ENCODE results near the gene IL12RB1.

Gene IL12RB1

DNA sequence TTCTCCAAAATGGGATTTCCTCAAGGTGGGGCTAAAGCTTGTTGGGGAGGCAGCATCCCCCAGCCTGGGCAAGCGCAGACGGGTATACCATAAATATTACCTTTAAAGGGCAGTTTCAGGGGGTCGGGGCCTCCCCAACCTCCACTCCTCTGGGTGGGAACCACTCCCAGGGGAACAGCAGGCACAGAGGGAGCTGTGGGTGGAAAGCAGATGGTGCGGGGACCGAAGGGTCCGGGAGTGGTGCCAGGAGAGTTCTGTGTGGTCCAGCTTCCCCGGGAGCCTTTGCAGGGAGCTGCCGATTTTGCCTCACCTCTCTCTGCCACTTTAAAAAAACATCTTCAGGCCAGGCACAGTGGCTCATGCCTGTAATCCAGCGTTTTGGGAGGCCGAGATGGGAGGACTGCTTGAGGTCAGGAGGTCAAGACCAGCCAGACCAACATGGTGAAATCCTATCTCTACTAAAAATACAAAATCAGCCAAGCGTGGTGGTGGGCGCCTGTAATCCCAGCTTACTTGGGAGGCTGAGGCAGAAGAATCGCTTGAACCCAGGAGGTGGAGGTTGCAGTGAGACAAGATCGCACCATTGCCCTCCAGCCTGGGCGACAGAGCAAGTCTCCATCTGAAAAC is 16.3 kb upstream of the IL12RB1 start:
- no peak for DNase-seq (ENCODE audit: low read depth)
- no peak overlapping the region for H3K4me3 ChIP-seq (ENCODE audit: low read depth, low read length)
- TF ChIP-seq, protein P1, sequence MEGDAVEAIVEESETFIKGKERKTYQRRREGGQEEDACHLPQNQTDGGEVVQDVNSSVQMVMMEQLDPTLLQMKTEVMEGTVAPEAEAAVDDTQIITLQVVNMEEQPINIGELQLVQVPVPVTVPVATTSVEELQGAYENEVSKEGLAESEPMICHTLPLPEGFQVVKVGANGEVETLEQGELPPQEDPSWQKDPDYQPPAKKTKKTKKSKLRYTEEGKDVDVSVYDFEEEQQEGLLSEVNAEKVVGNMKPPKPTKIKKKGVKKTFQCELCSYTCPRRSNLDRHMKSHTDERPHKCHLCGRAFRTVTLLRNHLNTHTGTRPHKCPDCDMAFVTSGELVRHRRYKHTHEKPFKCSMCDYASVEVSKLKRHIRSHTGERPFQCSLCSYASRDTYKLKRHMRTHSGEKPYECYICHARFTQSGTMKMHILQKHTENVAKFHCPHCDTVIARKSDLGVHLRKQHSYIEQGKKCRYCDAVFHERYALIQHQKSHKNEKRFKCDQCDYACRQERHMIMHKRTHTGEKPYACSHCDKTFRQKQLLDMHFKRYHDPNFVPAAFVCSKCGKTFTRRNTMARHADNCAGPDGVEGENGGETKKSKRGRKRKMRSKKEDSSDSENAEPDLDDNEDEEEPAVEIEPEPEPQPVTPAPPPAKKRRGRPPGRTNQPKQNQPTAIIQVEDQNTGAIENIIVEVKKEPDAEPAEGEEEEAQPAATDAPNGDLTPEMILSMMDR (IDR thresholded peaks at IDR 0.05; ENCODE audit: low read depth, low read length): no peak
- TF ChIP-seq, protein P2, sequence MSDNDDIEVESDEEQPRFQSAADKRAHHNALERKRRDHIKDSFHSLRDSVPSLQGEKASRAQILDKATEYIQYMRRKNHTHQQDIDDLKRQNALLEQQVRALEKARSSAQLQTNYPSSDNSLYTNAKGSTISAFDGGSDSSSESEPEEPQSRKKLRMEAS (IDR thresholded peaks at IDR 0.05; ENCODE audit: low read depth, low read length): no peak
- TF ChIP-seq POLR2A (IDR thresholded peaks at IDR 0.05; ENCODE audit: extremely low read depth, insufficient read length): no peak

DNA sequence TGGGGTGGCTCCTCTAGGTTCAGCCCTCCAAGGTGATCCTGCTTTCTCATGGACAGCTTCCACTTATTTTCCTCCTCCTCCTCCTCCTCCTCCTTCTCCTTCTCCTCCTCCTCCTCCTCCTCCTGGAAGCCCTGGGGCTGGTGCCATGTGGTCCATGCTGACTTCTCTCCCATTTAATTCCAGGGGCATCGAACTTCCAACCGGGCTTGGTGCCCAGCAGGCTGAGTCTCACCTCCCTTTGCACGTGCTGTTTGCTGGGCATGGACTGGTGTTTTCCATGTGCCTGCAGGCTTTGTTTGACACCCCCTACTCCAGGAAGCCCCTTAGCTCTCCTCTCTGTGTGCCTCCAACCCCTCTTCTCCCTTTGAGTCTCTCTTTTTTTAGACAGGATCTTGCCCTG is 14.5 kb upstream of the IL12RB1 start:
- H3K4me3 ChIP-seq (ENCODE audit: low read depth, low read length): no peak overlapping the region
- DNase-seq (ENCODE audit: low read depth): no peak
- TF ChIP-seq, protein P1 (IDR thresholded peaks at IDR 0.05; ENCODE audit: low read depth, low read length): no peak
- TF ChIP-seq, protein P2 (IDR thresholded peaks at IDR 0.05; ENCODE audit: low read depth, low read length): no peak
- no peak for TF ChIP-seq MYC (IDR thresholded peaks at IDR 0.05; ENCODE audit: low read depth, low read length)
- no peak for TF ChIP-seq POLR2A (IDR thresholded peaks at IDR 0.05; ENCODE audit: extremely low read depth, insufficient read length)

DNA sequence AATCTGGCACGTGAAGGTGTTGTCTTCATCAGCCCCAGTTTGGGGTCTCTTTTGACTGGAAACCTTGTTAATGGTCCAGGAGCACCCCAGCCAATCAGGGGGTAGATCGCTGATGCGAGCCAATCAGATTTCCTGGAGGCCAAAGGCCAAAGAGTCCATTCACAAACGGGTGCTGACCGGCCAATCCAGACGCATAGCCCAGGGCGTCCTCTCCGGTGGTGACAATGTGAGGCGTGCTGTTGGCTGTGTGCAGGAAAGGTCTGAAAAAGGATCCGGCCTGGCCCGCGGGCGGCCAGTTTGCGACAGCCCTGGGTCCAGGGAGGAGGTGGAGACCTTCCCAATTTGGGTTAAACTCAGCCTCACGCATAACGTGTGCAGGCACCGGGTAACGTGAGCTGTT is 14.0 kb upstream of the IL12RB1 start:
- TF ChIP-seq, protein P2 (IDR thresholded peaks at IDR 0.05; ENCODE audit: low read depth, low read length): no peak
- TF ChIP-seq POLR2A (IDR thresholded peaks at IDR 0.05; ENCODE audit: extremely low read depth, insufficient read length): no peak
- TF ChIP-seq MYC (IDR thresholded peaks at IDR 0.05; ENCODE audit: low read depth, low read length): no peak
- TF ChIP-seq, protein P1 (IDR thresholded peaks at IDR 0.05; ENCODE audit: low read depth, low read length): no peak
- no peak overlapping the region for H3K4me3 ChIP-seq (ENCODE audit: low read depth, low read length)
- no peak for DNase-seq (ENCODE audit: low read depth)

DNA sequence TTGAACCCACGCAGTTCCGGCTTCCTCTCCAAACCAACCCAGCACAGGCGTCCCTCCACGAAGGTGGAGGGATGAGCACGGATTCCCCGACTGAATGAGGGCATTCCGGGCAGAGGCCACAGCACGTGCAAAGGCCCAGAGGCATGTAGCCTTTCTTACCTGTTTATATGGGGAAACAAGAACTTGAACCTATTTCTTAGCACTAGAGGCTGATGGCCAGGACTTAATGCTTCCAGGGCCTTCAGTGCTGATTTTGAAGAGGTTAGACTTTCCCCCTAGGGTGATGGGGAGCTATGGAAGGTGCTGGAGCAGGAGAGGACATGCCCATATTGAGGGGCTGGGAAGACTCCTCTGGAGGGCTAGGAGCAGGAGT is 12.9 kb upstream of the IL12RB1 start:
- DNase-seq (ENCODE audit: low read depth): no peak
- TF ChIP-seq, protein P1 (IDR thresholded peaks at IDR 0.05; ENCODE audit: low read depth, low read length): no peak
- TF ChIP-seq, protein P2 (IDR thresholded peaks at IDR 0.05; ENCODE audit: low read depth, low read length): no peak
- TF ChIP-seq MYC (IDR thresholded peaks at IDR 0.05; ENCODE audit: low read depth, low read length) (no peak), POLR2A (IDR thresholded peaks at IDR 0.05; ENCODE audit: extremely low read depth, insufficient read length) (no peak)
- no peak overlapping the region for H3K4me3 ChIP-seq (ENCODE audit: low read depth, low read length)

DNA sequence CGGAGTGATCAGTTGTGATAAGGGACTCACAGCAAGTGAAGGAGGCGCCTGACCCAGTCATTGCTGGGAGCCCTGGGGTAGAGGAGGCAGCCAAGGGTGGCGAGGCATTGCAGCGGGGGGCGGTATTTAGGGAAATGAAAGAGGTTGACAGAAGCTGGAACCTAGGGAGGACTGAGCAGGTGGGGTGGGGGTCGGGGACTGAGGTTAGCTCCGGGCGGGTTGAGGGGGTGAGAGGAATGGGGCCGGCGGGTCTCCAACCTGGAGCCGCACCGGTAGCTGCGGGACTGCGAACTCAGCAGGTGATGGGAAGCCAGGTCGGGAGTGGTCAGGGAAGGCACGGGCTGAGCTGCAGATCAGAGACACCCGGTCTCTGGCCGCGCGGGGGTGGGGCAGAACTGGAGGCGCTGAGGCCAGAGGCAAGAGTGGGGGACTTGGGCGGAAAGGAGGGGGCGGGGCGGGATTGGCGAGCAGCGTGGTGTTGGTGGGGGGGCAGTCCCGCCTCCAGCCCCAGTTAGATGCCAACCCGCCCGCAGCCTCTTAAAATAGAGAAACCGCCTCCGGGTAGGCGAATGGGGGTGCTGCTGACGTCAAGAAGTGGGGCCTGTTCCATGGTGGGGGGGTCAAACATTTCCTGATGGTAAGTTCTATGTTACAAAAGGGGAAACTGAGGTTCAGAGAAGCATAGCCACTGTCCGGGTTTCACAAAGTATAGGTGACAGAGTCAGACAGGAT is 12.3 kb upstream of the IL12RB1 start:
- H3K4me3 ChIP-seq (ENCODE audit: low read depth, low read length): no peak overlapping the region
- DNase-seq (ENCODE audit: low read depth): no peak
- TF ChIP-seq, protein P1 (IDR thresholded peaks at IDR 0.05; ENCODE audit: low read depth, low read length): no peak
- TF ChIP-seq, protein P2 (IDR thresholded peaks at IDR 0.05; ENCODE audit: low read depth, low read length): no peak
- TF ChIP-seq POLR2A (IDR thresholded peaks at IDR 0.05; ENCODE audit: extremely low read depth, insufficient read length) (no peak), MYC (IDR thresholded peaks at IDR 0.05; ENCODE audit: low read depth, low read length) (no peak)

Data from NB4 (cell line).